Measurements from ENCODE around the gene IGSF23.

- TF ChIP-seq CTCF (IDR thresholded peaks at IDR 0.05) (no peak), POLR2A (IDR thresholded peaks at IDR 0.05) (no peak), POLR2AphosphoS5 (IDR thresholded peaks at IDR 0.05) (no peak), EP300 (IDR thresholded peaks at IDR 0.05) (no peak)
Observed at GRCh38 chr19:44573183-44573582, 40.2 kb upstream of the IGSF23 start.

Measured in stomach (tissue), 4 donors.